ENCODE measurements around the gene FADS3.

Gene FADS3

DNA sequence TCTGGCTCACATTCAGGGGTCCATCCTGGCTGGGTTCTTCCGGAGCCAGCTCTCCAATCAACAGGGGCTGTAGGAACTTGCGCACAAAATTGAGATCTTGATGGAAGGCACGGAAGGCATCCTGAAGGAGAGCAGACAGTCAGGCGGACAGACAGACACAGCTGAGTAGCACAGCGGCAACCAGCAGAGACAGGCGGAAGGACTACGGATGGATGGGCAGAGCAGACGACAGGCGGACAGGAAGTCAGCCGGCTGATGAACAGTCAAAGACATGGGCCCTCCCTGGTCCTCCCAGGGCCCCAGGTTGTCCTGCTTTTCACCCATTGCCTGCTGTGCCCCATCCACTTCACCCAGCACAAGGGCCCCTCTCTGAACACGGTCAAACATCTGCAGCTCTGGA, 11.3 kb downstream of the FADS3 start:
- DNase-seq (ENCODE audit: low read depth in 2 of 2, low spot score in 1 of 2) = no peak

DNA sequence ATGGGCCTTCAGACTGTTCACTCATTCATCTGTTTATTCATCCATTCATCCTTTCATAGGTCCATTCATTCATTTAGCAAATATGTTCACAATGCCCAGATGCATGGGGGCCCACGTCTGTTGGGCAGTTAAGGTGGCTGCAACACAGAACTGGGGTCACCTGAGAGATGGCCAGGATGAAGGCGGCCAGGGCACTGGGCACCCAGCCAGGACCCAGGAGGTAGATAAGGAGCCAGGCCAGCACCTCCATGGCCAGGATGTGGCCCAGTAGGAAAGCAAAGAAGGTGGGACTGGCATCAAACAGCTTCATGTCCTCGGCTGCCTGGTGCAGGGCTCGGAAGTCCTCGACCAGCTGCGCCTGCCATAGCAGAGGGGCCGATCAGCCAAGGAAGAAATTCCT, 12.2 kb downstream of the FADS3 start:
- no peak for DNase-seq (ENCODE audit: low read depth in 2 of 2, low spot score in 1 of 2)

GRCh38 chr11:61875698-61876097, 15.6 kb downstream of the FADS3 start:
- no peak for DNase-seq (ENCODE audit: low read depth in 2 of 2, low spot score in 1 of 2)

GRCh38 chr11:61874853-61875252, 16.5 kb downstream of the FADS3 start:
- no peak for DNase-seq (ENCODE audit: low read depth in 2 of 2, low spot score in 1 of 2)

GRCh38 chr11:61874377-61874809, 17.0 kb downstream of the FADS3 start:
- no peak for DNase-seq (ENCODE audit: low read depth in 2 of 2, low spot score in 1 of 2)

DNA sequence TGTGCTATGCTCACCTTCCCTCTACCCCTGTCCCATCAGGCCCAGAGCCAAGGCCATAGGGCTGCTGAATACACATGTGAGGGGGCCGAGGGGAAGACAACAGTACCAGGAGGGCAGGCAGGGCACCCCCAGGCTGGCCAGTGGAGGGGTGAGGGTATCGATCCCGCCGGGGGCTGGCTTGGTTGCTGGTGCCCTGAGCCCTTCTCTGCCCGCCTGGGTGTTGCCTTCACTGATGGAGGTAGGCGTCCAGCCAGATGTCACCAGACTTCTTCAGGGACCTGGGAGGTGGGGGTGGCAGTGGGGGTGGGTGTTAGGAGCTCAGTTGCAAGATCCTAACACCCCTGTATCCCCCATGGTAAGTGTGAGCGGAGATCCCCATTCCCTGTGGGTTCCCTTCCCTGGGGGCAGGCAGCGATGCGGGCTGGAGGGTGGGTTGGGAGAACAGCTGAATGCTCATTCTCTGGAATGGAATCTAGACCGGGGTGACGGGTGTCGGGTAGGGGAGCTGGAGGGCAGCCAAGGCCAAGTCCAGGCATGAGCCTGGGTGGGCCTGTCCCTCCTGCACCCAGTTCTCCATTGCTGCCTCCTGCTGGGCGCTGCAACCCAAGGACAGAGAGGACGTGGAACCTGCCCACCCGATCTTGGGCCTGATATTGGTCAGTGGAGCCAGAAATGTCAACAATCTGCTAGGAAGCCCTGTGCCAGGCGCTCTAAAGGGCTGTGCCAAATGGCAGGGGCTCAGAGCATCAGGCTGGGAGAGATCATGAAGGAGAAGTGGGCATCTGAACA, 17.6 kb downstream of the FADS3 start:
- no peak for DNase-seq (ENCODE audit: low read depth in 2 of 2, low spot score in 1 of 2)

GRCh38 chr11:61872935-61873565, 18.3 kb downstream of the FADS3 start:
- DNase-seq (ENCODE audit: low read depth in 2 of 2, low spot score in 1 of 2) = no peak

GRCh38 chr11:61871158-61871597, 20.2 kb downstream of the FADS3 start:
- DNase-seq (ENCODE audit: low read depth in 2 of 2, low spot score in 1 of 2) = peak; percentile 12 to 15

- no peak for DNase-seq (ENCODE audit: low read depth in 2 of 2, low spot score in 1 of 2)
Measured at GRCh38 chr11:61870541-61871031, 20.8 kb downstream of the FADS3 start.

DNA sequence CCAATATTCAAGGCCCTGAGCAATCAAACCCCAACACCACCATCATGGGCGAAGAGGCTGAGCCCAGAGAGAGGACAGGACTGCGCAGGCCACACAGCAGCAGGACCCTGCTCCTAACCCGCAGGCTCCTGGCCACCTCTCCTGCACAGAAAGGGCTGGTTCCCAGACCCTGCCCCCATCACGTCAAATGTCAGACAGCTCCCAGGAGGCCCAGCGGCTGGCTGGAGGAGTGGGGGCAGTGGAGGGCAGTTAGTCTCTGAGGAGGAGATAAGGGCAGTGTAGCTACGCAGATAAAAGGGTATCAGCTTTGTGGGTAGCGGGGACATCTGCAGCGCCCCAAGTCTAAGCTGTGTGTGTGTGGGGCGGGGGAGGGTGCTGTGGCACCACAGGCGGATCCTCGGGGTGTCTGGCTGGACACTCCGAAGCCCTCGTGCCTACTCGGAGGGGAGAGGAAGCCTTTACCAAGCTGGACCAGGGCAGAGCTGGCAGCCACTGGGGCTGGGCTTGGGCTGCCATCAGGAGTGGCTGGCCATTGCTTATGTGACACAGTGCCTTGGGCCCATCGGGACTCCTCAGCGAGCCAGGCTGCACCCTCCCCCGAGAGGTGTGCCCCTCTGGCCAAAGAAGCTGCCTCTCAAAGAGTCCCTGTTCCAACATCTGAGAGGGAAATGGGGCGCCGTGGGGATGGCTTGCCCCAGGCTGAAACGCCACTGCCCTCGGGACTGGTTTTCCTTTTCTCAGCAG, 21.5 kb downstream of the FADS3 start:
- no peak for DNase-seq (ENCODE audit: low read depth in 2 of 2, low spot score in 1 of 2)

GRCh38 chr11:61869429-61869707, 22.0 kb downstream of the FADS3 start:
- no peak for DNase-seq (ENCODE audit: low read depth in 2 of 2, low spot score in 1 of 2)

- no peak for DNase-seq (ENCODE audit: low read depth in 2 of 2, low spot score in 1 of 2)
Measured at GRCh38 chr11:61868571-61869428, 22.5 kb downstream of the FADS3 start.

- no peak for DNase-seq (ENCODE audit: low read depth in 2 of 2, low spot score in 1 of 2)
Measured at GRCh38 chr11:61866958-61867343, 24.4 kb downstream of the FADS3 start.

- DNase-seq (ENCODE audit: low read depth in 2 of 2, low spot score in 1 of 2) = no peak
Measured at GRCh38 chr11:61866231-61866957, 25.0 kb downstream of the FADS3 start.

DNA sequence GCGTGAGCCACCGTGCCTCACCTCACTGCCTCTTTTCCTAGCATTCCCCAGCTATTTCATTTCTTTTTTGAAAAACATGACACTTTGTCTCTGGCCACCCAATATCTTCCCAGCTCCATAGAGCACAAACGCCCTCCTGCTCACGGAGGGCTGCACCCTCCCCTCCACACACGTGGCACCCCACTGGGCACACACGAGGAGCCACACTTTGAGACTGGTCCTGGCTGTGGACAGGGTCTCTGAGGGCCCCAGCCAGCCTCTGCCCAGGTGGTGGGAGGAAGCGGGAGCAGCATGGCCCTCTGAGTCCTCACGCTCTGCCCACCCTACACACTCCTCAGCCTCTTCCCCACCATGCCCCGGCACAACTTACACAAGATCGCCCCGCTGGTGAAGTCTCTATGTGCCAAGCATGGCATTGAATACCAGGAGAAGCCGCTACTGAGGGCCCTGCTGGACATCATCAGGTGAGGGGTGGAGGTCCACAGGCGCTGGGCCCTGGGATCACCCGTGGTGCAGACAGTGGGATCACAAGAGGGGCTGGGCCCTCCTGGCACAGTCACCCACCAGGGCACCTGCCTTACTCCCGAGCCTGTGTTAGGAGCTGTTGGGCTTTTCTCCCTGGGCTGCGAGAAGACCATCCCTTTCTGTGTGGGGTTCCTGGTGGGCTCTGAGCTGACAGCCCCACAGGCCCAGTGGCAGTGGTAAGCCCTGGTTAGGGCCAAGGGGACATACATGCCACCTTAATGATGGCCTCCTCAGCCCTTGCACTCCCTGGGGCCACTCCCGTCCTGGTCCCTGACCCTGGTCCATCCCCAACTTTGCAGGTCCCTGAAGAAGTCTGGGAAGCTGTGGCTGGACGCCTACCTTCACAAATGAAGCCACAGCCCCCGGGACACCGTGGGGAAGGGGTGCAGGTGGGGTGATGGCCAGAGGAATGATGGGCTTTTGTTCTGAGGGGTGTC, 26.2 kb downstream of the FADS3 start:
- DNase-seq (ENCODE audit: low read depth in 2 of 2, low spot score in 1 of 2) = no peak

GRCh38 chr11:61863548-61864081, 27.7 kb downstream of the FADS3 start:
- no peak for DNase-seq (ENCODE audit: low read depth in 2 of 2, low spot score in 1 of 2)

GRCh38 chr11:61862714-61863547, 28.4 kb downstream of the FADS3 start:
- no peak for DNase-seq (ENCODE audit: low read depth in 2 of 2, low spot score in 1 of 2)

DNA sequence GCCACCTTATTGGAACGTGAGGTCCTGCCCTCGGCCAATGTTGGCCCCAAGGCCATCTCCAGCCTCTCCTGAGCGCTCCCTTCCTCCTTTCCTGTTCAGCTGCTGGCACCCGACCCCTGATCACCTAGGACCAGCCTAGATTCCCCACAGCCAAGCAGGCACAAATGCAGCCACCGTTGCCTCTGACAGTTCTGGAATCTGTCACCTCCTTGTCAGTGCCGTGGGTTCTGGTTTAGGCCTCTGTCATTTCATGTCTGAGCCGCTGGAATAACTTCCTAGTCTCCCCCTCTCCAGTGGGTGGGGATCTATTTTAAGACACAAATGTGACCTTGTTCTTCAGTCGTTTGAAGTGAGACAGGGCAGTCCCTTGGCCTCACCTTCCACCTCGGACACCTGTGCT, 29.7 kb downstream of the FADS3 start:
- no peak for DNase-seq (ENCODE audit: low read depth in 2 of 2, low spot score in 1 of 2)
